T47D (cell line): Measurements from ENCODE around the gene ATP12A.

Experiments
- DNase-seq, 2 experiments: peaks; one replicate each; pipeline versions ENCODE4 v3.0.0 to v3.0.0-alpha.2; 2011 to 2012; ENCODE audit warnings: low read depth in 1 of 2, low spot score in 1 of 2
- JUND ChIP-seq: IDR thresholded peaks from 2 replicates; pipeline ENCODE4 v1.6.1; 2012; ENCODE audit warnings: low read depth
- in situ Hi-C: cut with HindIII; loops from 2 replicates; pipeline ENCODE4 v1.10.0; 2016; ENCODE audit warnings: low sequenced_read_pairs, low pct_unique_long_range_greater_than_20kb

Gene ATP12A

GRCh38 chr13:24747248-24748060 is 67.2 kb downstream of the ATP12A start:
- in situ Hi-C loops: no loop called here
- no peak for TF ChIP-seq JUND
- peak in 1 of 2 experiments; percentile 5 for DNase-seq

DNA sequence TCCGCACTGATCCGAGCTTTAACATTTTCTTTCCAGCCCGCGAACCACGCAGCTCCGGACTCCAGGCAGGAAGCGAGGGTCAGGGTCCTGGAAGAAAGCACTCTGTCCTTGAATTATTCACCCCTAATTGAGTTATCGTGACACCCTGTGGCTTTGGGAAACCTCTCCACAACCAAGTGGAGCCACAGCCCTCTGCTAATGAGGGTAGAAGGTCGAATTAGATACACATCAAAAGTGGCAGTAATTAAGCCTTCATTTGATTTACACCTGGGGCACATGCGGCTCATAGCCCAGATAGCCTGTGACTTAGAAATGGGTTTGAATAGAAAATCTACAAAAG is 67.8 kb downstream of the ATP12A start:
- no peak for DNase-seq
- in situ Hi-C loops: no loop called here
- no peak for TF ChIP-seq JUND

DNA sequence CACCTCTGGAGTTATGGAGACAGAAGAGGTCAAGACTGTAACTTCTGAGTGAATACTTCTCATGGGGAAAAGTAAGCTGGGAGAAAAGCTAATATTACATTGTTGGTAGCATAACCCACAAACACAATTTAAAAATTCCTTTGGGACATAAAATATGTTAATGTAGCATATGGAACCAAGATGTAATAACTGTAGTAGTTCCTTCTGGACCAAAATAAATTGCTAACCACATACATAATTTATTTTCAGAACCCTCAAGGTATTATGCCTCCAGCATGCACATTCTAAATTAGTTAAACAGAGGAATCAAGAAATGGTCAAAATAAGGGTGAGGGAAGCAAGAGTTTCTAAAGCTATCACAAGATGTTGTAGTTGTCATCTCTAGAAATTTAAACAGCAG is 79.0 kb downstream of the ATP12A start:
- in situ Hi-C loops: no loop called here
- DNase-seq: no peak
- TF ChIP-seq JUND: no peak
